ENCODE data around the gene HNRNPF.
"Not testable (repeated sequence)": the region's sequence is repeated elsewhere in the genome, so short reads cannot be mapped to it uniquely, and the experiment has no call there.

HNRNPF gene, protein sequence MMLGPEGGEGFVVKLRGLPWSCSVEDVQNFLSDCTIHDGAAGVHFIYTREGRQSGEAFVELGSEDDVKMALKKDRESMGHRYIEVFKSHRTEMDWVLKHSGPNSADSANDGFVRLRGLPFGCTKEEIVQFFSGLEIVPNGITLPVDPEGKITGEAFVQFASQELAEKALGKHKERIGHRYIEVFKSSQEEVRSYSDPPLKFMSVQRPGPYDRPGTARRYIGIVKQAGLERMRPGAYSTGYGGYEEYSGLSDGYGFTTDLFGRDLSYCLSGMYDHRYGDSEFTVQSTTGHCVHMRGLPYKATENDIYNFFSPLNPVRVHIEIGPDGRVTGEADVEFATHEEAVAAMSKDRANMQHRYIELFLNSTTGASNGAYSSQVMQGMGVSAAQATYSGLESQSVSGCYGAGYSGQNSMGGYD

DNA sequence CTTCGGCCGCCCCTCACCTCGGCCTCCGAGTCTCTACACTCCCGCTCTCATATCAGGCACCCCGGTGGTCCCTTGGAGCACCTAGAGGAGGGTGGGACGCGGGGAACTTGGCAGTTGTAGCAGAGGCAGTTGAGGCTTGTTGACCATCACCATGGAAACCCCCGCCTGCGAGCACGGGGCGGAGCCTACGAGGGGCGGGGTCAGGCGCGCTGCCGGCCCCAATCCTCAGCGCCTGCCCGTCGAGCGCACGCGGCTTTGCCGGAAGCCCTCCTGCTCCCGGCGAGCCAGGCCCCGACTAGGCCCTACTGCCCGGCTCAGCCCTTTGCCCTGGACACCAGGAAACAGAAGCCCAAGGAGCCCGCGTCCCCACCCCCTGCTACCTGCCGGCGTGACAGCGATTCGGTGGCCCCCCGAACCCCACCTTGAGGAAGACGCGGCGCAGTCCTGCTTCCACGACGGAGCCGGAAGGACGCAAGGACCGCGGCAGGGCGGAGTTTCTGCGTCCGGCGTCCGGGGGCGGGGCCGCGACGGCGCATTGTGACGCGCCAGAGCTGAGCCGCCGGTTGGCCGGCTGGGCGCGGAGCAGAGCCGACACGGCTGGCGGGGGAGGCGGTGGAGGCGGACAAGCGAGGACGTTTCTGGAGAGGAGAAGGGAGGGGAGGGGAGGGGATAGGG, at the start of gene HNRNPF:
TSS of gene HNRNPF (minus strand) at position 477 of the 675 bp plus-strand sequence. CDS start 21,302 bp downstream, outside the sequence.
- DNase-seq = peak; percentile 98

DNA sequence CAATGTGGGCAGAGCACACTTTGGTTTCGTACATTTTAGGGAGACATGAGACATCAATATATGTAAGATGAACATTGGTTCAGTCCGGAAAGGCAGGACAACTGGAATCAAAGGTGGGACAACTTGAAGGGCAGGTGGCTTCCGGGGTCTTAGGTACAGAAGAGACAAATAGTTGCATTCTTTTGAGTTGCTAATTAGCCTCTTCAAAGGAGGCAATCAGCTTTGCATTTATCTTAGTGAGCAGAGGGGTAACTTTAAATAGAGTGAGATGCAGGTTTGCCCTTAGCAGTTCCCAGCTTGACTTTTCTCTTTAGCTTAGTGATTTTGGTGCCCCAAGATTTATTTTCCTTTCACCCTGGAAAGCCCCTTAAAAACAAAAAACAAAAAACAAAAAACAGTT, 49.2 kb upstream of the HNRNPF start:
- no peak for DNase-seq

DNA sequence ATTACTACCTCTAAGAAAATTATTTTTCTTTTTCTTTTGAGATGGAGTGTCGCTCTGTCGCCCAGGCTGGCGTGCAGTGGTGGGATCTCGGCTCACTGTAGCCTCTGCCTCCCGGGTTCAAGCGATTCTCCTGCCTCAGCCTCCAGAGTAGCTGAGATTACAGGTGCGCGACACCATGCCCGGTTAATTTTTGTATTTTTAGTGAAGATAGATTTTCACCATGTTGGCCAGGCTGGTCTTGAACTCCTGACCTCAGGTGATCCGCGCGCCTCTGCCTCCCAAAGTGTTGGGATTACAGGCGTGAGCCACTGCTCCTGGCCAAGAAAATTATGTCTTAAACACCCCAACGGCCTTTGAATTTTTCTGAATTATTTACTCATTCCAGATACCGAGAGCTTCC, 47.6 kb upstream of the HNRNPF start:
- not testable (repeated sequence) for DNase-seq

DNA sequence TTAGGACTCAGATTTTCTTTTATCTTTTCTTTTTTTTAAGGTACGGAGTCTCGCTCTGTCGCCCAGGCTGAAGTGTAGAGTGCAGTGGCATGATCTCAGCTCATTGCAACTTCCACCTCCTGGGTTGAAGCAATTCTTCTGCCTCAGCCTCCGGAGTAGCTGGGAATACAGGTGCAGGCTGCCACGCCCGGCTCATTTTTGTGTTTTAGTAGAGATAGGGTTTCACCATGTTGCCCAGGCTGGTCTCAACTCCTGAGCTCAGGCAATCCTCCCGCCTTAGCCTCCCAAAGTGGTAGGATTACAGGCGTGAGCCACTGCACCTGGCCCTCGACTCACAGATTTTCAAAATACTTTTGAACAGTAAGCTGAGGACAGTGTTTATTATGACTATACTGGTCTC, 45.0 kb upstream of the HNRNPF start:
- DNase-seq = not testable (repeated sequence)

DNA sequence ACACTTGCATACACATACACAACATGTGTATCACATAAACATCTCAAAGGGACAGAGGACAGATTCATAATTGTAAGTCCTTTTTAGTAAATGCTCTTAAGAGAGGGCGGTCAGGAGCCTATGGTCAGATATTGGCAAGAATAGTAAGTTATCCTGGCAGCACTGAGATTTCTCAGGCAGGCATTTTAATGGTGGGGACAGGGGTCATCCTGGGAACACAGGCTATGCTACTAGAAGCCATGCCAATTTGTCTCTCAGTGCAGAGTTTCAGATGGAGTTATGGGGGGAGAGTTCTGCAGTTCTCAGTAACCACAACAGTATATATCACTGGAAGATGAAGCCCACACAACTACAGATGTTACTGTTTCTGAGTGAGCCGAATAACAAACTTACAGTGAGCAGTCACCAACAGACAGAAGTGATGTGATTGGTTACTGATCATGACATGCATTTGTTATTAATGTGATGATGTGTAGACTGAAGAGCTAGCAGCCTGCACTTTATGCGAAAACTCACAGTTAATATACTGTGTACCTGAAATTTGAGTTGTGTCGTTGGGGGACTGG, 44.4 kb upstream of the HNRNPF start:
- DNase-seq = no peak

DNA sequence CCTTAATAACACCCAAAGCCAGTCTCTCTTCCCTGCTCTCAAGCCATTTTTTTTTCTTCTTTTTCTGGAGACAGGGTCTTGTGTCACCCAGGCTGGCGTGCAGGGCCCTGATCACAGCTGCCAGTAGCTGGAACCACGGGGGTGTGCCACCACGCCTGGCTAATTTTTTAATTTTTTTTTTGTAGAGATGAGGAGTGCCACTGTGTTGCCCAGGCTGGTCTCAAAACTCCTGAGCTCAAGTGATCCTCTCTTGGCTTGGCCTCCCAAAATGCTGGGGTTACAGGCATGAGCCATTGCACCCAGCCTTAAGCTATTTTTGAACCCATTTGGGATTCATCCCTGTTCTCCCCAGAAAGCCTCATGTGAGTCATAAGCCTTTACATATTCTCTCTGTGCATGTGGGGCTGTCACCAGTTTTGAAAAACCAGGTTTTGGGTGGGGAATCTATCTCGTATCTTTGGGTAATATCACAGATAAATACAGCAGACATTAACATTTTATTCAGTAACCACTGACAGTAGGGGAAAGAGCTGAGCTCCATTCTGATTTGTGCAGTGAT, 43.4 kb upstream of the HNRNPF start:
- DNase-seq = no peak

DNA sequence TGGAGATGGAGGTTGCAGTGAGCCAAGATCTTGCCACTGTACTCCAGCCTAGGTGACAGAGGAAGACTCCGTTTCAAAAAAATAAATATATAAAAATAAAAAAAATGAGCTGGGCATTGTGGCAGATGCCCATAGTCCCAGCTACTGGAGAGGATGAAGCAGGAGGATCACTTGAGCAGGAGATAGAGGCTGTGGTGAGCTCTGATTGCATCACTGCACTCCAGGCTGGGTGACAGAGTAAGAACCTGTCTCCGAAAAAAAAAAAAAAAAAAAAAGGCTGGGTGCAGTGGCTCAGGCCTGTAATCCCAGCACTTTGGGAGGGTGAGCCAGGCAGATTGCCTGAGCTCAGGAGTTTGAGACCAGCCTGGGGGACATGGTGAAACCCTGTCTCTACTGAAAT, 39.8 kb upstream of the HNRNPF start:
- DNase-seq = no peak

DNA sequence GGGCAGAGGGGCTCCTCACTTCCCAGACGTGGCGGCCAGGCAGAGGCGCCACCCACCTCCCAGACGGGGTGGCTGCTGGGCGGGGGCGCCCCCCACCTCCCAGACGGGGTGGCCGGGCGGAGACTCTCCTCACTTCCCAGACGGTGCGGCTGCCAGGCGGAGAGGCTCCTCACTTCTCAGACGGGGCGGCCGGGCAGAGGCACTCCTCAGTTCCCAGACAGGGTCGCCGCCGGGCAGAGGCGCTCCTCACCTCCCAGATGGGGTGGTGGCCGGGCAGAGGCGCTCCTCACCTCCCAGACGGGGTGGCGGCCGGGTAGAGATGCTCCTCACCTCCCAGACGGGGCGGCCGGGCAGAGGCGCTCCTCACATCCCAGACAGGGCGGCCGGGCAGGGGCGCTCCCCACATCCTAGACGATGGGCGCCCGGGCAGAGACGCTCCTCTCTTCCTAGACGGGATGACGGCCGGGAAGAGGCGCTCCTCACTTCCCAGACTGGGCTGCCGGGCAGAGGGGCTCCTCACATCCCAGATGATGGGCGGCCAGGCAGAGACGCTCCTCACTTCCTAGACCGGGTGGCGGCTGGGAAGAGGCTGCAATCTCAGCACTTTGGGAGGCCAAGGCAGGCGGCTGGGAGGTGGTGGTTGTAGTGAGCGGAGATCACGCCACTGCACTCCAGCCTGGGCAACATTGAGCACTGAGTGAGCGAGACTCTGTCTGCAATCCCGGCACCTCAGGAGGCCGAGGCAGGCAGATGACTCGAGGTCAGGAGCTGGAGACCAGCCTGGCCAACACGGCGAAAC, 37.4 kb upstream of the HNRNPF start:
- not testable (repeated sequence) for DNase-seq

DNA sequence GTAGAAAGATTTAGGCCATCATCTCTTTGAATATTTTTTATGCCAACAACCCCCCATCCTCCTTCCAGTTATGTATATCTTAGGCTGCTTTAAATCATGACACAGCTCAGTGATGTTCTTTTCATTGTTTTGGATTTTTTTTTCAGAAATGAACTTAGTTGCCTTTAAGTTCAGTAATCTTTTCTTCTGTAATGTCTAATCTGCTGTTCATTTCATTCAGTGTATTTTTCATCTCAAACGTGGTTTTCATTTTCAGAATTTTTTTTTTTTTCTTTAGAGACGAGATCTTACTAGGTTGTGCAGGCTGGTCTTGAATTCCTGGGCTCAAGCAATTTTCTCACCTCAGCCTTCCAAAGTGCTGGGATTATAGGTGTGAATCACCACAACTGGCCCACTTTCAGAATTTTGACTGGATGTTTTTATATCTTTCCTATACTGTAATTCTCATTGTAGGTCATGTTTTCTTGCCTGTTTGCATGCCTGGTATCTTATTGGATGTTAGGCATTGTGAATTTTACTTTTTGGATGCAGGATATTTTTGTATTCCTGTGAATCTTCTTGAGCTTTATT, 36.0 kb upstream of the HNRNPF start:
- DNase-seq = no peak

DNA sequence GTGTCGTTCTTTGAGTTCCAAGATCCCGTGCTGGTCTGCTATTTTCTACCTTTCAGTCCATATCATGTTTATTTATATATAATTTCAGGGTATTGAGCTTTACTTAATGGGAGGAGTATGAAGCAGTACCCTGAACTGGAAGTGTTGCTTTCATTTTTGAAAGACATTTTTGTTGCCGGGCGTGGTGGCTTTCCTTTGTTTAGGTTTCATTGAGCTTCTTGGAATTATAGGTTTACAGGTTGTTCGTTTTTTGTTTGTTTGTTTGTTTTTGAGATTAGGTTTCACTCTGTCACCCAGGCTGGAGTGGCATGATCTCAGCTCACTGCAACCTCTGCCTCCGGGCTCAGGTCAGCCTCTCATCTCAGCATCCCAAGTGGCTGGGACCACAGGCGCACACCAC, 35.3 kb upstream of the HNRNPF start:
- no peak for DNase-seq

DNA sequence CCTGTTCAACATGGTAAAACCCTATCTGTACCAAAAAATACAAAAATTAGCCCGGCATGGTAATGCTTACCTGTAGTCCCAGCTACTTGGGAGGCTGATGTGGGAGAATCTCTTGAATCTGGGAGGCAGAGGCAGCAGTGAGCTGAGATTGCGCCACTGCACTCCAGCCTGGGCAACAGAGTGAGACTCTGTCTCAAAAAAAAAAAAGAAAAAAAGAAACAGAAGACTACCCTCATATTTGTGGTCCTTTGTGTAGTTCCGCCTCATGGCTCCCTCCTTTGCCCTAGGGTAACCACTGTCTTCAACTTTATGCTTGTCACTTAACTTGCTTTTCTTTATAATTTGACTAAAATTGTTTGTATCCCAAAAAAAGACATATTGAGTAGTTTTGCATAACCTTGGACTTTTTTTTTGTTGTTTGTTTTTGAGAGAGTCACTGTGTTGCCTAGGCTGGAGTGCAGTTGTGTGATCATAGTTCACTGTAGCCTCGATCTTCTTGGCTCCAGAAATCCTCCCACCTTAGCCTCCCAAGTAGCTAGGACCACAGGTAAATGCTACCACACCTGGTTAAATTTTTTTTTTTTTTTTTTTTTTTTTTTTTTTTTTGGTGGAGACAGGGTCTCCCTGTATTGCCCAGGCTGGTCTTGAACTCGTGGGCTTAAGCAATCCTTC, 31.6 kb upstream of the HNRNPF start:
- DNase-seq = no peak

DNA sequence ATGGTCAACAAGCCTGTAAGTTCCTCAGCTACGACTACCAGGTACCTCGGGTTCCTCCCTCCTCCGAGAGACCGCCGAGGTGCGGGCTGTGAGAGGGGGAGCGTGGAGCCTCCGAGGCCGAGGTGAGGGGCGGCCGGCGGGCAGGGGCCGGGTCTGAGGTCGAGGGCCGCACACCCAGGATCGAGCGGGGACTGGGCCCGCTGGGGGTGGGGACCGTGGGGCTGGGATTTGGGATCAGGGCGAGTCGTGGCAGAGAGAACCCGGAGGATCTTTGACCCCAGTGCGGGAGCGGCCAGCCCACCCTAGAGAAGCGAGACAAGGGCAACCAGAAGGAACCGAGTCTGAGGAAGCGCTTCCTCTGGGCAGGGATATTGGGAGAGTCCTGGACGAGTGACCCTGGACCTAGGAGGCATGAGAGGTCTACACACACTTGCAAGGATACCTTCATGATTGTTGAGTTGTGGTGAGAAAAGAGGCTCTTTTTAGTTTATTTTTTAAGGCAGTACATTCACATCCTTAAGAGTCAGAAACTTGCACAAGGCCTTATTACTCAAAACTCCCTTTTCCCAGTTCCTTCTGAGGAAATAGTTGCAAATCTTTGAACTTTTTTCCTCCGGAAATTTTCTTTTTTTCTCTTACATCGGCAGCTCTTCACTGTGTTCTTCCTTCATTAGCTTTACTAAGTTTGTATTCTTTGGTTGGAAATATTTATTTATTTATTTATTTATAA, 28.3 kb upstream of the HNRNPF start:
- DNase-seq = no peak

DNA sequence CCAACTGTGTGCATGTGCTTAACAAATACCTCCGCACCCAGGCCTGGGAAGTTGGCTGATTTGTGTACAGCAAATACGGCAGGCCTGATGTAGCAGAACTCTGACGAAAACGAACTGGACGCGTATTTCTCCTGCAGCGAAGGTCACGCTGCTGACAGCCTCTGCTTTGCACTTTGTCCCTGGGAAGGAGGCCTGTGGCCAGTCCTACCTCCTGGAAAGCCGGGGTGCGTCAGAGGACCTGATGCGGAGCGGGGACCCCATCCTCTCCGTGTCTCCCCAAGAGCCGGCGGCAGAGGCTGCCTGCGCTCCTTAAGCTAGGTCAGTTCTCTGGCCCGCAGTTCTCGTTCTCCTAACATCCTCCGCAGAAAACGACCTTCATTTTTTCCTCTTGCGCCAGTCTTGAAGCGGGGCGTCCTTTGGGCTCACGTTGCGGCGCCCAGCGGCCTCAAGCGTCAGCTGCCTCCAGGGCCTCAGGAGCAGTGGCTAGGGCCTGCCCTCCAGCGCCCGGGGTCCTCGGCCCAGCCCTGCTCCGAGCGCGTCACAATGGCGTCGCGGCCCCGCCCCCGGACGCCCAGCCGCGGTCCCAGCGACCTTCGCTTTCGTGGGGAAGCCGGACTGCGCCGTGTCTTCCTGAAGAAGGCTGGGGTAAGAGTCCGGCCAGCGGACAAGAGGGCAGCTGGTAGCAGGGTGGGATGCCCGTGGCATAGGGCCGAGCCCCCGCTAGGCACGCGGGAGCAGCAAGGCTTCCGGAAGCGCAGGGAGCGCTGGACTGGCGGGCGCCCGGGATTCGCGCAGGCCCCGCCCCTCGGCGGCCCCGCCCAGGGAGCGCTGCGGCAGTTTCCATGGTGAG, 27.5 kb upstream of the HNRNPF start, which contains the start of gene ZNF487:
TSS of gene ZNF487 (plus strand) at position 821 of the 850 bp plus-strand sequence. CDS start 38,703 bp downstream, outside the sequence.
- peak; percentile 95 for DNase-seq

DNA sequence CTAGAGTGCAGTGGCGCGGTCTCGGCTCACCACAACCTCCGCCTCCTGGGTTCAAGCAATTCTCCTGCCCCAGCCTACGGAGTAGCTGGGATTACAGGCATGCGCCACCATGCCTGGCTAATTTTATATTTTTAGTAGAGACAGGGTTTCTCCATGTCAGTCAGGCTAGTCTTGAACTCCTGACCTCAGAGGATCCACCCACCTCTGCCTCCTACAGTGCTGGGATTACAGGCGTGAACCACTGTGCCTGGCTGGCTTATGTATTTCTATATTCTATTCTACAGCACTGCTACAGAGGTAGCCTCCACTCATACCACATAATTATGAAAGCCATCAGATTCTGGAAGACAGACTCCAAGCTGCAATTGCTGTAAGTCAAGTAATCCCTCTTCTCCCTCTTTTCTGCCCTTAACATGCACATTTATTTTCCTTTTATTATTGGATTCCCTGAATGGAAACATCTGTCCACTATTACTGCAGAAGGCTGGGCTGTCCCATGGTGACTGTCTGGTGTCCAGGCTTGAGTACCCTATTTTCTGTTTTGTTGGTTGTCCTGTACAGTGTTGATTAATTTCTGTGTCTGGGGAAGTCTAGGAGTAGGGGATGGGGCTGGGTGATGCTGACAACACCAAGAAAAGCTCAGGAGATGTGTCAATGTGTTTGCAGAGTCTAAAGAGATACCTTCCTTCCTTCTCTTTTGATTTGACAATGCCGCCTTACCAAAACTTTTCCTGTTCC, 22.1 kb upstream of the HNRNPF start:
- DNase-seq = no peak

DNA sequence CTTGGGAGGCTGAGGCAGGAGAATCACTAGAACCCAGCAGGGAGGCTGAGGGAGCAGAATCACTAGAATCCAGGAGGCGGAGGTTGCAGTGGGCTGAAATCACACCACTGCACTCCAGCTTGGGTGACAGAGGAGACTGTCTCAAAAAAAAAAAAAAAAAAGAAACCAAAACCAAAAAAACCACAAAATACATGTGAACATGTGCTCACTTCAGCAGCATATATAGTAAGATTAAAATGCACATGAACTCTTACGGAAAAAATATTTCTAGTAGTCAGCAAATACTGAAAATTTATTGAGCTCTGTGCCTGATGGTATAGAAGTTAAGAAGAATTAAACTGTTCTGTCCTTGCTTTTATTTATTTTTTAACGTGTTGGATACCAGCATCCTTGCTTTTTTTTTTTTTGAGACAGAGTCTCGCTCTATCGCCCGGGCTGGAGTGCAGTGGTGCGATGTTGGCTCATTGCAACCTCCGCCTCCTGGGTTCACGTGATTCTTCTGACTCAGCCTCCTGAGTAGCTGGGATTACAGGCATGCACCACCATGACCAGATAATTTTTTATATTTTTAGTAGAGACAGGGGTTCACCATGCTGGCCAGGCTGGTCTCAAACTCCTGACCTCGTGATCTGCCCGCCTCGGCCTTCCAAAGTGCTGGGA, 18.3 kb upstream of the HNRNPF start:
- DNase-seq = no peak

DNA sequence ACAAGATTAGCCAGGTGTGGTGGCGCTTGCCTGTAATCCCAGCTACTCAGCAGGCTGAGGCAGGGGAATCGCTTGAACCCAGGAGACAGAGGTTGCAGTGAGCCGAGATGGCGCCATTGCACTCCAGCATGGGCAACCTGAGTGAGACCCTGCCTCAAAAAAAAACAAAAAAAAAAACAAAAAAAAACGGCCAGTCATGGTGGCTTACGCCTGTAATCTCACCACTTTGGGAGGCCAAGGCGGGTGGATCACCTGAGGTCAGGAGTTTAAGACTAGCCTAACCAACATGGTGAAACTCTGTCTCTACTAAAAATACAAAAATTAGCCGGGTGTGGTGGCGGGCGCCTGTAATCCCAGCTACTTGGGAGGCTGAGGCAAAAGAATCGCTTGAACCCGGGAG, 17.5 kb upstream of the HNRNPF start:
- not testable (repeated sequence) for DNase-seq

DNA sequence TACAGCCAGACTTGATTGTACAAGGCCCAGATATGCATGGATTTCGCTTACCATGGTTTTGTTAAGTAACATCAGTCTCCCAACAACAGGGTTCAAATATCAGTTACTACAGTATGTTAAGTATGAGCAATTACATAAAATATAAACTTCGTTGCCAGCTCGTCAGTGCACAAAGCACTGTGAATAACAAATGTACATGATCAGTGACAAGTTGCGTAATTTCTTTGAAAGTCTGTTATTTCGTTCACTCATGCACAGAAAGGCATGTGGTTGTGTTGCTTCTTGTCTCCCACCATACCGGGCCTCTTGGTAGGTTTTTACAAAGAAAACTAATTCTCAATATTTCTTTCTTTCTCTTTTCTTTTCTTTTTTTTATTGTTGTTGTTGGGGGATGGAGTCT, 15.4 kb upstream of the HNRNPF start:
- DNase-seq = no peak

DNA sequence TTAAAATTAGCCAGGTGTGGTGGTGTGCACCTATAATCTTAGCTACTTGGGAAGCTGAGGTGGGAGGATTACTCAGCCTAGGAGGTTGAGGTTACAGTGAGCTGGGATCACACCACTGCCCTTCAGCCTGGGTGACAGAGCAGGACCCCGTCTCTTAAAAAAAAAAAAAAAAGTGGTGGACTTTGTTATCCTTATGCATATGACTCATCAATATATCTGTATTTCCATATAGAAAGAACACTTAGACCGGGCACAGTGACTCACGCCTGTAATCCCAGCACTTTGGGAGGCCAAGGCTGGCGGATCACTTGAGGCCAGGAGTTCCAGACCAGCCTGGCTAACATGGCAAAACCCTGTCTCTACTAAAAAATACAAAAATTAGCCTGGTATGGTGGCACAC, 13.0 kb upstream of the HNRNPF start:
- DNase-seq = not testable (repeated sequence)

DNA sequence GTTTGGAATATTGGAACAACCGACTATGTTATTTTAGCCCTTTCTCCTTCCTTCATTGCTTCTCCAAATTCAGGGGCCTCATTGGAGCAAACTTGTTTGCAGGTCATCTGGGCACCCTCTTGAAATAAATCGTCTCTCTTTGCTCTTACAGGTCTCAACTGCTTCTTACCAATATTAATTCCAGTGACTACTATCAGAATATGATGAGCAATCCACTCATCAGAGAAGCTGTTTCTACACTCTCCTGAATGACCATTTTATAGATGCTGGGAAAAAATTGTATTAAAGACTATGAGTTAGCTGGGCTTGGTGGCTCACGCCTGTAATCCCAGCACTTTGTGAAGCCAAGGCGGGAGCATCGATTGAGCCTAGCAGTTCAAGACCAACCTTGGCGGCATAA, 12.5 kb upstream of the HNRNPF start:
- DNase-seq = no peak
